IMR-90 (cell line): ENCODE measurements around the gene TRAF3IP3.

Experiments
- BHLHE40 ChIP-seq: fragments of 150-350 bp; IDR thresholded peaks from 2 replicates; pipeline ENCODE4 v1.6.1; 2016; ENCODE audit warnings: mild to moderate bottlenecking, low read depth, low read length
- CEBPB ChIP-seq: IDR thresholded peaks from 2 replicates; pipeline ENCODE4 v1.6.1; 2012; ENCODE audit warnings: low read depth, low read length, improper control_type of control experiment
- FOS ChIP-seq: fragments of 150-350 bp; IDR thresholded peaks from 2 replicates; pipeline ENCODE4 v1.6.1; 2016; ENCODE audit warnings: low read depth, low read length
- POLR2A ChIP-seq: IDR thresholded peaks from 2 replicates; pipeline ENCODE4 v1.6.1; 2012; ENCODE audit warnings: mild to moderate bottlenecking, low read depth, low read length
- RAD21 ChIP-seq: IDR thresholded peaks from 2 replicates; pipeline ENCODE4 v1.6.1; 2012; ENCODE audit warnings: low read length, improper control_type of control experiment
- SMC3 ChIP-seq: fragments of 150-350 bp; IDR thresholded peaks from 2 replicates; pipeline ENCODE4 v1.6.1; 2016; ENCODE audit warnings: low read depth, mild to moderate bottlenecking, antibody characterized with exemption, low read length, moderate library complexity
- TF ChIP-seq, protein P1 (sequence below): conservative IDR thresholded peaks from 2 replicates; pipeline ENCODE4 v1.5.1; 2012; ENCODE audit warnings: mild to moderate bottlenecking, low read depth, low read length, improper control_type of control experiment

DNA sequence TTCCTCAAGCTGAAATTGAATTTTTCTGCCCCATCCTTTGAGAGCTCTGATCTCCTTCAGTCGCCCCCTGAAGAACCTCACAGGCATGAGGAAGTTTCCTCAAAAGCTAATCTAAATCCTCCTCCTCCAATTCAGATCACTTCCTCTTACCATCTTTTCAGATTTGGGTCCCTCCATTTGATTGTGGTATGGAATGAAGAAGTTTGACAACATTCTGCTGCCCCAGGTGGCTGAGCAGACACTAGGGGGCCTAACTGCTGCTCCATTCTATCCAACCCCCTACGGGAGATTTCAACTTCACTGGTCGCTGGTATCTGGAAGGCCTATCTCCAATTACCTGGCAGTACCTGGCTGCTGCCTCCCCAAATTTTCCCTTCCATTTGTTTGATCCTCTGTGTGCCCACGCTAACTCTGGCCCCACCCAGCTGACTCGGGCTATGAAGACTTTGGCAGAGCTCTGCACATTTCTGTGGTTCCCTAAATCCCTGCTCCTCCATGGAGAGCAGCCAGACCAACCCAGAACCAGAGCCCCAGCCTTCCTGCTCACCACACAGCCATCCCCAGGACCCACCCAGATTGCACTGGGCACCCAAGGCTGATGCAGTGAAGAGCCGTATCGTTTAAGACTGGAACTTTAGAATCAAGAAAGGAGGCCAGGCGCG lies 42.3 kb downstream of the TRAF3IP3 start:
- TF ChIP-seq, protein P1, sequence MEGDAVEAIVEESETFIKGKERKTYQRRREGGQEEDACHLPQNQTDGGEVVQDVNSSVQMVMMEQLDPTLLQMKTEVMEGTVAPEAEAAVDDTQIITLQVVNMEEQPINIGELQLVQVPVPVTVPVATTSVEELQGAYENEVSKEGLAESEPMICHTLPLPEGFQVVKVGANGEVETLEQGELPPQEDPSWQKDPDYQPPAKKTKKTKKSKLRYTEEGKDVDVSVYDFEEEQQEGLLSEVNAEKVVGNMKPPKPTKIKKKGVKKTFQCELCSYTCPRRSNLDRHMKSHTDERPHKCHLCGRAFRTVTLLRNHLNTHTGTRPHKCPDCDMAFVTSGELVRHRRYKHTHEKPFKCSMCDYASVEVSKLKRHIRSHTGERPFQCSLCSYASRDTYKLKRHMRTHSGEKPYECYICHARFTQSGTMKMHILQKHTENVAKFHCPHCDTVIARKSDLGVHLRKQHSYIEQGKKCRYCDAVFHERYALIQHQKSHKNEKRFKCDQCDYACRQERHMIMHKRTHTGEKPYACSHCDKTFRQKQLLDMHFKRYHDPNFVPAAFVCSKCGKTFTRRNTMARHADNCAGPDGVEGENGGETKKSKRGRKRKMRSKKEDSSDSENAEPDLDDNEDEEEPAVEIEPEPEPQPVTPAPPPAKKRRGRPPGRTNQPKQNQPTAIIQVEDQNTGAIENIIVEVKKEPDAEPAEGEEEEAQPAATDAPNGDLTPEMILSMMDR: no peak
- no peak for TF ChIP-seq SMC3
- no peak for TF ChIP-seq BHLHE40
- no peak for TF ChIP-seq CEBPB
- no peak for TF ChIP-seq POLR2A
- TF ChIP-seq RAD21: no peak
- TF ChIP-seq FOS: no peak
